ENCODE results near the gene PDPR.
"Not testable (repeated sequence)": the region's sequence is repeated elsewhere in the genome, so short reads cannot be mapped to it uniquely, and the experiment has no call there.

- TF ChIP-seq POLR2AphosphoS5 (IDR thresholded peaks at IDR 0.05); EP300 (IDR thresholded peaks at IDR 0.05; ENCODE audit: low read depth); POLR2A (IDR thresholded peaks at IDR 0.05): not testable (repeated sequence)
These were observed 59.2 kb downstream of the PDPR start, which contains the start of gene CLEC18C for GRCh38 chr16:70173212-70173837.
